K562 (cell line): ENCODE measurements around the gene PUSL1. TPM values are rescaled to one million over a fixed set of nuclear protein-coding genes. Genes with fewer than 3 reads are reported as not detected.

ENCODE experiments used
- ATF7 ChIP-seq: fragments of 450-650 bp; IDR thresholded peaks from 2 replicates; pipeline ENCODE4 v1.7.1; 2014; ENCODE audit warnings: mild to moderate bottlenecking, moderate library complexity
- CBFA2T2 ChIP-seq: fragments of 450-650 bp; conservative IDR thresholded peaks from 2 replicates; pipeline ENCODE4 v1.6.1; 2017; ENCODE audit warnings: mild to moderate bottlenecking
- CCNT2 ChIP-seq: IDR thresholded peaks from 2 replicates; pipeline ENCODE4 v1.6.1; 2011; ENCODE audit warnings: borderline replicate concordance, low read depth, mild to moderate bottlenecking, moderate library complexity, mixed read lengths, low read length; ENCODE audit not compliant: insufficient read length; ENCODE audit errors: extremely low read depth
- CXXC5 ChIP-seq: fragments of 250-450 bp; sonication (Bioruptor Pico); IDR thresholded peaks from 2 replicates; pipeline ENCODE4 v1.8.0; 2022; ENCODE audit warnings: inconsistent platforms, mild to moderate bottlenecking, moderate library complexity
- GABPB2 ChIP-seq: fragments of 250-450 bp; sonication (Bioruptor Pico); conservative IDR thresholded peaks from 2 replicates; pipeline ENCODE4 v1.5.1; 2021; ENCODE audit warnings: mild to moderate bottlenecking
- KAT8 ChIP-seq: fragments of 450-650 bp; IDR thresholded peaks from 2 replicates; pipeline ENCODE4 v1.6.1; 2016; ENCODE audit warnings: low read depth, mild to moderate bottlenecking
- MBD2 ChIP-seq: sonication (generic); IDR thresholded peaks from 2 replicates; pipeline ENCODE4 v1.6.1; 2016; ENCODE audit warnings: low read depth, borderline replicate concordance
- NFATC3 ChIP-seq: fragments of 450-650 bp; IDR thresholded peaks from 2 replicates; pipeline ENCODE4 v1.6.1; 2017; ENCODE audit warnings: mild to moderate bottlenecking
- NONO ChIP-seq, 2 experiments: fragments of 200-400 bp in 1 of 2; fragments of 450-650 bp in 1 of 2; formaldehyde crosslinking in 1 of 2; IDR thresholded peaks; 2 replicates each; pipeline ENCODE4 v1.6.1; 2017; ENCODE audit warnings: low read depth in 2 of 2, mild to moderate bottlenecking in 2 of 2, moderate library complexity in 2 of 2, low read length in 1 of 2
- NR2C1 ChIP-seq, 2 experiments: fragments of 450-650 bp; IDR thresholded peaks; 2 replicates each; pipeline ENCODE4 v1.6.1; 2017; ENCODE audit warnings: mild to moderate bottlenecking in 2 of 2, antibody characterized with exemption in 1 of 2, inconsistent platforms in 1 of 2, missing compliant biosample characterization in 1 of 2, missing genetic modification characterization in 1 of 2
- NR4A1 ChIP-seq, 2 experiments: fragments of 250-450 bp in 1 of 2; fragments of 450-650 bp in 1 of 2; sonication (Bioruptor Pico) in 1 of 2; IDR thresholded peaks; 2 replicates each; pipeline versions ENCODE4 v1.4.0 to v1.6.1; 2016 to 2020; ENCODE audit warnings: mild to moderate bottlenecking in 2 of 2, missing compliant biosample characterization in 1 of 2, missing genetic modification characterization in 1 of 2, moderate library complexity in 1 of 2
- PHB2 ChIP-seq: fragments of 450-650 bp; IDR thresholded peaks from 2 replicates; pipeline ENCODE4 v1.6.1; 2017; ENCODE audit warnings: low read depth
- POLR2AphosphoS5 ChIP-seq: IDR thresholded peaks from 2 replicates; pipeline ENCODE4 v1.6.1; 2011; ENCODE audit warnings: mild to moderate bottlenecking, low read depth, low read length, moderate library complexity; ENCODE audit not compliant: control insufficient read depth, insufficient read depth
- SMAD4 ChIP-seq: fragments of 250-450 bp; sonication (Bioruptor Pico); conservative IDR thresholded peaks from 2 replicates; pipeline ENCODE4 v1.8.0; 2021; ENCODE audit warnings: inconsistent platforms, mild to moderate bottlenecking, moderate library complexity
- SMARCC2 ChIP-seq: fragments of 450-650 bp; IDR thresholded peaks from 2 replicates; pipeline ENCODE4 v1.6.1; 2017; ENCODE audit warnings: antibody characterized with exemption, moderate library complexity, mild to moderate bottlenecking, low read depth
- SREBF2 ChIP-seq: sonication (generic); formaldehyde crosslinking; IDR thresholded peaks from 2 replicates; pipeline ENCODE4 v1.4.0; 2020; ENCODE audit warnings: mild to moderate bottlenecking, missing genetic modification reagents
- STAT5A ChIP-seq: IDR thresholded peaks from 2 replicates; pipeline ENCODE4 v1.6.1; 2012; ENCODE audit warnings: low read length, inconsistent platforms, borderline replicate concordance
- TEAD1 ChIP-seq, 2 experiments: fragments of 450-650 bp in 1 of 2; sonication (generic) in 1 of 2; formaldehyde crosslinking; IDR thresholded peaks; 2 replicates each; pipeline versions ENCODE4 v1.4.0 to v1.8.0; 2020 to 2022; ENCODE audit warnings: mild to moderate bottlenecking in 2 of 2, missing genetic modification reagents in 1 of 2
- ZFPM2 ChIP-seq: fragments of 250-450 bp; sonication (Bioruptor Pico); IDR thresholded peaks from 2 replicates; pipeline ENCODE4 v1.5.1; 2022; ENCODE audit warnings: mild to moderate bottlenecking
- polyA plus RNA-seq, 8 experiments: library from polyadenylated mRNA; depleted of rRNA in 4 of 8; stranded (reverse) in 5 of 8; unstranded in 3 of 8; fragments of >200 nt; fragmentation: Nextera tagmentation in 2 of 8; fragmentation: Illumina TruSeq in 1 of 8; extraction: Ambion mirVana in 2 of 8; extraction: Trizol in 1 of 8; gene quantifications; 2 replicates each; pipeline versions ENCODE4 v1.2.1 to v1.2.3, GENCODE V29; 2011 to 2014; ENCODE audit warnings: inconsistent platforms in 1 of 8, missing spikeins in 1 of 8
- total RNA-seq, 7 experiments: library from RNA; depleted of rRNA in 6 of 7; stranded (reverse); fragments of >200 nt in 6 of 7; fragmentation: Illumina TruSeq in 2 of 7; extraction: Trizol in 2 of 7; gene quantifications; 2 replicates each; pipeline versions ENCODE4 v1.2.1 to v1.2.3, GENCODE V29; 2011 to 2021; ENCODE audit warnings: low replicate concordance in 1 of 7
- TF ChIP-seq, protein P1 (sequence below): fragments of 250-450 bp; sonication (Bioruptor Pico); IDR thresholded peaks from 2 replicates; pipeline ENCODE4 v1.5.0; 2021
- TF ChIP-seq, protein P2 (sequence below), 2 experiments: IDR thresholded peaks; 2 replicates each; pipeline ENCODE4 v1.6.1; 2011; ENCODE audit warnings: borderline replicate concordance in 1 of 2, control low read depth in 1 of 2, low read depth in 1 of 2, low read length in 1 of 2, mild to moderate bottlenecking in 1 of 2, mixed read lengths in 1 of 2, moderate library complexity in 1 of 2; ENCODE audit not compliant: insufficient read depth in 1 of 2, insufficient read length in 1 of 2, poor library complexity in 1 of 2, severe bottlenecking in 1 of 2; ENCODE audit errors: extremely low read depth in 1 of 2
- TF ChIP-seq, protein P3 (sequence below): fragments of 250-450 bp; sonication (Bioruptor Pico); IDR thresholded peaks from 2 replicates; pipeline ENCODE4 v1.5.0; 2020; ENCODE audit warnings: mild to moderate bottlenecking
- TF ChIP-seq, protein P4 (sequence below): fragments of 250-450 bp; sonication (Bioruptor Pico); IDR thresholded peaks from 2 replicates; pipeline ENCODE4 v1.8.0; 2022; ENCODE audit warnings: inconsistent platforms

The PUSL1 gene
- total and polyA plus RNA-seq, 9 of the 15 experiments (the other 6 are each of a cell fraction or from before 2014, with no cell fraction given): 0.62 to 86.9 (median 13.6) TPM

DNA sequence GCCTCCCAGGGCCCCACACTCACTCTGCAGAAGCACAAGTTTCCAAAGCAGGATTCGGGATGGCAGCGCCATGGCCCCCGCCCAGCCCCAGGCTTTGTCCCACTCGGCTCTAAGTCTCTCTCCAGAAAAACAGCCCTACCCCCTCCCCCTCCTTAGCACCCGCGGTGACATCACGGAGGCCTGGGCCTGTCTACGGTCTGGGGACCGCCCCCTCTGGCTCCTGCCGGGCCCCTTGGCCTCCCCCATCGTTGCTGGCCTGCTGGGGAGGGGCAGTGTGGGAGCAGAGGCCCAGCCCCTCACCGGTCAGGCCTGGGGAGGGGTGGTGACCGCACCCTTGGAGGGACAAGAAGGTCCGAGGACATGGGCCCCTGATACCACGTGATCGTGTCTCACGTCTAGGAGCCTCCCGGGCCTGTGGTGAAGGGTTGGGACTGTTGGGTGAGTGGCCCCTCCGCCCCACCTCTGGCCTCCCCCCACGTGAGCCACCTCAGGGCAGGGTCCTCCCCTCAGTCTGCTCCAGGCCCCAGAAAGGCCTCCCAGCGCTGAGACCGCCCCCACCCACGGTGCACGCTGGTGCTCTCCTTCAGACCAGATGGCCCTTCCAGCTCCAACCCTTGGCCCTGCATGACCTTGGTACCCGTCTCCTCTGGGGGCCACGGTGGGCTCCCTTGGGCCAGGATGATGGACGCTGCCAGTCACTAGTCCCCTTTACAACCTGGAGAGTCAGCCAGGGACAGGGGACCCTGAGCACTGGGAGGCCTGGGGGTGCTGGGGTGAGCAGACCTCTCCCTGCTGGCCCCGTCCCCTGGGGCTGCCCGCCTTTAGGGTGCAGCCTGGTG is 50.3 kb downstream of the PUSL1 start, which contains the start of gene MXRA8 (continued):
- TF ChIP-seq NR4A1 (CRISPR knock-in tag; IDR thresholded peaks at IDR 0.05) (no peak), NR4A1 (tag; IDR thresholded peaks at IDR 0.05) (peak; percentile 81), SMAD4 (CRISPR knock-in tag) (peak; percentile 69), CCNT2 (peak; percentile 44), TEAD1 (CRISPR knock-in tag; IDR thresholded peaks at IDR 0.05) (no peak), SMARCC2 (no peak), CXXC5 (CRISPR knock-in tag) (peak; percentile 58), NONO (IDR thresholded peaks at IDR 0.05; ENCODE audit: low read depth in 2 of 2, low read length in 1 of 2) (no peak), CBFA2T2 (peak; percentile 74), STAT5A (no peak), KAT8 (no peak), MBD2 (no peak), GABPB2 (CRISPR knock-in tag) (no peak), NR2C1 (IDR thresholded peaks at IDR 0.05) (no peak), NR2C1 (tag; IDR thresholded peaks at IDR 0.05) (no peak), POLR2AphosphoS5 (no peak), ZFPM2 (CRISPR knock-in tag) (no peak), NFATC3 (no peak), PHB2 (no peak; the same call in 1 of the 2 replicates), SREBF2 (CRISPR knock-in tag) (no peak), ATF7 (peak; percentile 84)
- TF ChIP-seq, protein P1, sequence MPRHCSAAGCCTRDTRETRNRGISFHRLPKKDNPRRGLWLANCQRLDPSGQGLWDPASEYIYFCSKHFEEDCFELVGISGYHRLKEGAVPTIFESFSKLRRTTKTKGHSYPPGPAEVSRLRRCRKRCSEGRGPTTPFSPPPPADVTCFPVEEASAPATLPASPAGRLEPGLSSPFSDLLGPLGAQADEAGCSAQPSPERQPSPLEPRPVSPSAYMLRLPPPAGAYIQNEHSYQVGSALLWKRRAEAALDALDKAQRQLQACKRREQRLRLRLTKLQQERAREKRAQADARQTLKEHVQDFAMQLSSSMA (CRISPR knock-in tag): no peak
- TF ChIP-seq, protein P2, sequence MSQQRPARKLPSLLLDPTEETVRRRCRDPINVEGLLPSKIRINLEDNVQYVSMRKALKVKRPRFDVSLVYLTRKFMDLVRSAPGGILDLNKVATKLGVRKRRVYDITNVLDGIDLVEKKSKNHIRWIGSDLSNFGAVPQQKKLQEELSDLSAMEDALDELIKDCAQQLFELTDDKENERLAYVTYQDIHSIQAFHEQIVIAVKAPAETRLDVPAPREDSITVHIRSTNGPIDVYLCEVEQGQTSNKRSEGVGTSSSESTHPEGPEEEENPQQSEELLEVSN (IDR thresholded peaks at IDR 0.05; ENCODE audit: borderline replicate concordance in 1 of 2, extremely low read depth in 1 of 2, insufficient read depth in 1 of 2, insufficient read length in 1 of 2, low read depth in 1 of 2, low read length in 1 of 2, poor library complexity in 1 of 2, severe bottlenecking in 1 of 2): peak in 1 of 2 experiments; percentile 45
- TF ChIP-seq, protein P3, sequence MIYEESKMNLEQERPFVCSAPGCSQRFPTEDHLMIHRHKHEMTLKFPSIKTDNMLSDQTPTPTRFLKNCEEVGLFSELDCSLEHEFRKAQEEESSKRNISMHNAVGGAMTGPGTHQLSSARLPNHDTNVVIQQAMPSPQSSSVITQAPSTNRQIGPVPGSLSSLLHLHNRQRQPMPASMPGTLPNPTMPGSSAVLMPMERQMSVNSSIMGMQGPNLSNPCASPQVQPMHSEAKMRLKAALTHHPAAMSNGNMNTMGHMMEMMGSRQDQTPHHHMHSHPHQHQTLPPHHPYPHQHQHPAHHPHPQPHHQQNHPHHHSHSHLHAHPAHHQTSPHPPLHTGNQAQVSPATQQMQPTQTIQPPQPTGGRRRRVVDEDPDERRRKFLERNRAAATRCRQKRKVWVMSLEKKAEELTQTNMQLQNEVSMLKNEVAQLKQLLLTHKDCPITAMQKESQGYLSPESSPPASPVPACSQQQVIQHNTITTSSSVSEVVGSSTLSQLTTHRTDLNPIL (CRISPR knock-in tag): no peak
- TF ChIP-seq, protein P4, sequence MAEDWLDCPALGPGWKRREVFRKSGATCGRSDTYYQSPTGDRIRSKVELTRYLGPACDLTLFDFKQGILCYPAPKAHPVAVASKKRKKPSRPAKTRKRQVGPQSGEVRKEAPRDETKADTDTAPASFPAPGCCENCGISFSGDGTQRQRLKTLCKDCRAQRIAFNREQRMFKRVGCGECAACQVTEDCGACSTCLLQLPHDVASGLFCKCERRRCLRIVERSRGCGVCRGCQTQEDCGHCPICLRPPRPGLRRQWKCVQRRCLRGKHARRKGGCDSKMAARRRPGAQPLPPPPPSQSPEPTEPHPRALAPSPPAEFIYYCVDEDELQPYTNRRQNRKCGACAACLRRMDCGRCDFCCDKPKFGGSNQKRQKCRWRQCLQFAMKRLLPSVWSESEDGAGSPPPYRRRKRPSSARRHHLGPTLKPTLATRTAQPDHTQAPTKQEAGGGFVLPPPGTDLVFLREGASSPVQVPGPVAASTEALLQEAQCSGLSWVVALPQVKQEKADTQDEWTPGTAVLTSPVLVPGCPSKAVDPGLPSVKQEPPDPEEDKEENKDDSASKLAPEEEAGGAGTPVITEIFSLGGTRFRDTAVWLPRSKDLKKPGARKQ (CRISPR knock-in tag): no peak
